Heart left ventricle (tissue), 16 donors: ENCODE measurements around the gene FBXL7. TPM values are rescaled to one million over a fixed set of nuclear protein-coding genes. Genes with fewer than 3 reads are reported as not detected.

Source experiments
- ATAC-seq, 4 donors: fragments of 200-7000 bp; cut with Tn5 transposase; one replicate each; pipeline ENCODE4 v1.9.1; 2020 to 2022; ENCODE audit warnings: moderate library complexity in 4 of 4, mild to moderate bottlenecking in 3 of 4, moderate number of reproducible peaks in 1 of 4
- DNase-seq, 5 donors: peaks; one replicate each; pipeline ENCODE4 v3.0.0-alpha.2; 2020
- H3K27ac ChIP-seq, 12 donors: fragments of 200-600 bp; sonication (generic) in 4 of 12; one replicate each; pipeline versions ENCODE4 v1.5.0 to v1.8.0; 2016 to 2022; ENCODE audit warnings: mild to moderate bottlenecking in 2 of 12
- H3K27me3 ChIP-seq, 9 donors: fragments of 200-600 bp; sonication (generic) in 2 of 9; one replicate each; pipeline versions ENCODE4 v1.5.1 to v1.8.0; 2016 to 2022; ENCODE audit warnings: mild to moderate bottlenecking in 3 of 9
- H3K36me3 ChIP-seq, 9 donors: fragments of 200-600 bp; sonication (generic) in 2 of 9; one replicate each; pipeline versions ENCODE4 v1.5.0 to v1.8.0; 2018 to 2022; ENCODE audit warnings: mild to moderate bottlenecking in 2 of 9
- H3K4me1 ChIP-seq, 12 donors: fragments of 200-600 bp; sonication (generic) in 4 of 12; one replicate each; pipeline versions ENCODE4 v1.5.0 to v1.8.0; 2016 to 2022; ENCODE audit warnings: mild to moderate bottlenecking in 3 of 12
- H3K4me3 ChIP-seq, 12 donors: fragments of 200-600 bp; sonication (generic) in 4 of 12; one replicate each; pipeline versions ENCODE4 v1.5.0 to v1.8.0; 2017 to 2022; ENCODE audit warnings: mild to moderate bottlenecking in 9 of 12, moderate library complexity in 4 of 12
- H3K9me3 ChIP-seq, 12 donors: fragments of 200-600 bp; sonication (generic) in 4 of 12; one replicate each; pipeline versions ENCODE4 v1.5.0 to v1.8.0; 2016 to 2022; ENCODE audit warnings: mild to moderate bottlenecking in 1 of 12
- CTCF ChIP-seq, 12 donors: fragments of 200-600 bp; sonication (generic) in 4 of 12; IDR thresholded peaks; one replicate each; pipeline versions ENCODE4 v1.5.0 to v1.8.0; 2018 to 2022; ENCODE audit warnings: antibody characterized with exemption in 12 of 12, mild to moderate bottlenecking in 5 of 12
- POLR2A ChIP-seq, 2 donors: fragments of 450-650 bp; IDR thresholded peaks; one replicate each; pipeline ENCODE4 v1.6.1; 2017; ENCODE audit warnings: antibody characterized with exemption in 2 of 2, mild to moderate bottlenecking in 2 of 2, moderate library complexity in 2 of 2
- WGBS, 4 donors: extraction: QIAGEN DNeasy Blood & Tissue Kit in 2 of 4; methylation state at CpG; one replicate each; pipeline versions ENCODE4 v1.1.5 to v1.1.7; 2013 to 2018; 5-methylcytosine and 5-hydroxymethylcytosine counted together
- intact Hi-C, 10 donors: fragments of 100-400 bp; cut with DNase I; formaldehyde crosslinking; loops; one replicate each; pipeline versions ENCODE4 v1.11.1 to v1.14.2; 2022
- polyA plus RNA-seq, 2 donors: library from polyadenylated mRNA; stranded (reverse); fragments of 200-250 nt; gene quantifications; one replicate each; pipeline ENCODE4 v1.2.3, GENCODE V29; 2013
- total RNA-seq, 9 donors: library from RNA; depleted of rRNA in 2 of 9; stranded (reverse); fragments of >200 nt in 2 of 9; fragmentation: NEBNext Ultra II Directional in 3 of 9; extraction: Animal tissue kit (Norgen Biotek cat#: 25700) in 3 of 9; gene quantifications; one replicate each; pipeline versions ENCODE4 v1.1.0 to v1.2.4, GENCODE V29; 2016 to 2023
- donor health status: ischemic (EF 13 %, LVEDD 7.1; RV severe dilation, severe dysfunction).
- donor health status: healthy with polysubstance abuse.
- donor health status: DM: no; HTN: yes; CAD: no.
- donor health status: DM: no; HTN: no; CAD: no.
- donor health status: ischemic (EF 25% LVEDD 6.9; RV normal size, moderate dysfunction).
- donor health status: ischemic (EF 25% LVEDD 5.7; RV mildly dilated, moderate dysfunction).
- donor health status: healthy.
- donor health status: DM: yes; HTN: yes; CAD: no.
- donor health status: ischemic (EF 35%, LVEDD 5.7; RV mildly dilated, moderate dysfunction).
- donor health status: nonischemic (EF 11% LVEDD 7.7; RV severe dilation, severe dysfunction).
- donor health status: DM: yes; HTN: yes; CAD: no.
- donor health status: PGD.
- donor health status: ischemic (EF 29% LVEDD 5.4; RV normal size, mild dysfunction).
- donor health status: nonischemic (EF 23%, LVEDD 6.1; RV moderate dilation, normal function).

FBXL7 gene
- total and polyA plus RNA-seq, 11 donors, result 8.7 to 27.6 (median 24.3) TPM

- Histone ChIP-seq H3K27me3 (no peaks in the 10 kb centered on the region), H3K4me1 (peaks cover 0 to 71% (median 42%) of the 10 kb centered on the region in 12 donors), H3K27ac (peak overlapping the region in 1 of 12 donors; percentile 33), H3K9me3 (no peaks in the 10 kb centered on the region), H3K4me3 (no peak overlapping the region), H3K36me3 (no peaks in the 10 kb centered on the region)
- 92 to 97% (median 95%) methylated on average over 1 of the region's 1 CpG for WGBS, 4 donors
- no peak for DNase-seq
- intact Hi-C loops, result no loop called here
- ATAC-seq, result no peak
- TF ChIP-seq POLR2A (IDR thresholded peaks at IDR 0.05) (no peak), CTCF (IDR thresholded peaks at IDR 0.05) (no peak)
These were observed 74.1 kb downstream of the FBXL7 start for GRCh38 chr5:15574128-15574527.

GRCh38 chr5:15574806-15575325 is 74.9 kb downstream of the FBXL7 start:
- Histone ChIP-seq H3K36me3 (no peaks in the 10 kb centered on the region), H3K27me3 (no peaks in the 10 kb centered on the region), H3K4me1 (peaks cover 0 to 73% (median 42%) of the 10 kb centered on the region in 12 donors), H3K27ac (peak overlapping the region in 3 of 12 donors; percentile 0 to 33 (median 19)), H3K4me3 (no peak overlapping the region), H3K9me3 (no peaks in the 10 kb centered on the region)
- 15 to 23% (median 20%) methylated on average over 3 of the region's 3 CpGs for WGBS, 4 donors
- intact Hi-C loops, result no loop called here
- no peak for ATAC-seq
- DNase-seq, result peak in 2 of 5 donors; percentile 13 to 29
- TF ChIP-seq POLR2A (IDR thresholded peaks at IDR 0.05), result no peak

- no peaks in the 10 kb centered on the region for H3K27me3 ChIP-seq
- H3K9me3 ChIP-seq, result no peaks in the 10 kb centered on the region
- no peak for DNase-seq
- peak overlapping the region in 2 of 12 donors; percentile 0 to 33 for H3K27ac ChIP-seq
- H3K4me3 ChIP-seq, result no peak overlapping the region
- intact Hi-C loops, result no loop called here
- no peak for ATAC-seq
- TF ChIP-seq CTCF (IDR thresholded peaks at IDR 0.05), result no peak
- TF ChIP-seq POLR2A (IDR thresholded peaks at IDR 0.05), result no peak
- peaks cover 0 to 2% (median 0%) of the 10 kb centered on the region in 9 donors for H3K36me3 ChIP-seq
- H3K4me1 ChIP-seq, result peaks cover 0 to 73% (median 42%) of the 10 kb centered on the region in 12 donors
These were observed 75.7 kb downstream of the FBXL7 start for GRCh38 chr5:15575666-15576065.

- no peaks in the 10 kb centered on the region for H3K9me3 ChIP-seq
- intact Hi-C loops, result no loop called here
- DNase-seq (peak in 4 of 5 donors; percentile 24 to 58 (median 38)), ATAC-seq (peak; percentile 71 to 90 (median 83))
- no peaks in the 10 kb centered on the region for H3K27me3 ChIP-seq
- H3K27ac ChIP-seq, result peak overlapping the region in 10 of 12 donors; percentile 32 to 78 (median 68)
- peaks cover 0 to 65% (median 42%) of the 10 kb centered on the region in 12 donors for H3K4me1 ChIP-seq
- WGBS, 4 donors, result 25 to 36% (median 29%) methylated on average over 7 to 10 of the region's 10 CpGs
- TF ChIP-seq POLR2A (IDR thresholded peaks at IDR 0.05) (no peak), CTCF (IDR thresholded peaks at IDR 0.05) (no peak)
- peak overlapping the region in 1 of 12 donors; percentile 10 for H3K4me3 ChIP-seq
- peaks cover 0 to 6% (median 0%) of the 10 kb centered on the region in 9 donors for H3K36me3 ChIP-seq
These were observed 77.2 kb downstream of the FBXL7 start for GRCh38 chr5:15577132-15577531.

- peaks cover 0 to 59% (median 42%) of the 10 kb centered on the region in 12 donors for H3K4me1 ChIP-seq
- DNase-seq (no peak), ATAC-seq (no peak)
- peak overlapping the region in 8 of 12 donors; percentile 8 to 78 (median 70) for H3K27ac ChIP-seq
- H3K9me3 ChIP-seq, result no peaks in the 10 kb centered on the region
- intact Hi-C loops, result no loop called here
- peaks cover 0 to 6% (median 0%) of the 10 kb centered on the region in 9 donors for H3K36me3 ChIP-seq
- H3K27me3 ChIP-seq, result no peaks in the 10 kb centered on the region
- TF ChIP-seq POLR2A (IDR thresholded peaks at IDR 0.05), result no peak
- TF ChIP-seq CTCF (IDR thresholded peaks at IDR 0.05), result no peak
- 21 to 48% (median 43%) methylated on average over 2 of the region's 2 CpGs for WGBS, 4 donors
- no peak overlapping the region for H3K4me3 ChIP-seq
These were observed 77.9 kb downstream of the FBXL7 start for GRCh38 chr5:15577831-15578230.
